GM11168 (cell line): Measurements from ENCODE around the gene VWA8.
"Not testable (repeated sequence)": the region's sequence is repeated elsewhere in the genome, so short reads cannot be mapped to it uniquely, and the experiment has no call there.

ENCODE experiments used
- in situ Hi-C: fragments of 300-500 bp; cut with MboI; formaldehyde crosslinking; loops from one replicate; pipeline ENCODE4 v1.12.0; 2022; ENCODE audit warnings: low sequenced_read_pairs; ENCODE audit not compliant: unreplicated experiment

VWA8 gene

GRCh38 chr13:41931337-41931736 is 29.6 kb downstream of the VWA8 start:
- in situ Hi-C loops = no loop called here

DNA sequence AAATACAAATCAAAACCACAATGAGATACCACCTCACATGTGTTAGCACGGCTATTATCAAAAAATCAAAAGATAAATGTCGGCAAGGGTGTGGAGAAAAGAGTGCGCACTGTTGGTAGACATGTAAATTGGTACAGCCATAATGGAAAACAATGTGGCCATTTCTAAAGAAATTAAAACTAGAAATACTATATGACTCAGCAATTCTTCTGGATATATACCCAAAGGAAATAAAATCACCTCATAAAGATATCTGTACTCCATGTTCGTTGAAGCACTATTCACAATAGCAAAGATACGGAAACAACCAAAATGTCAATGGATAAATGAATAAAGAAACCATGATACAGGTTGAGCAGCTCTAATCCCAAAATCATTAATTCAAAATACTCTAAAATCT is 30.8 kb downstream of the VWA8 start:
- in situ Hi-C loops = no loop called here

GRCh38 chr13:41928323-41928722 is 32.6 kb downstream of the VWA8 start:
- in situ Hi-C loops = loop anchor here (10.0 kb wide), 1 partner anchor 116 kb away; the partner anchor contains the start of gene DGKH

GRCh38 chr13:41925014-41925413 is 35.9 kb downstream of the VWA8 start:
- in situ Hi-C loops = loop anchor here (10.0 kb wide), 1 partner anchor 120 kb away; the partner anchor contains the start of gene DGKH

DNA sequence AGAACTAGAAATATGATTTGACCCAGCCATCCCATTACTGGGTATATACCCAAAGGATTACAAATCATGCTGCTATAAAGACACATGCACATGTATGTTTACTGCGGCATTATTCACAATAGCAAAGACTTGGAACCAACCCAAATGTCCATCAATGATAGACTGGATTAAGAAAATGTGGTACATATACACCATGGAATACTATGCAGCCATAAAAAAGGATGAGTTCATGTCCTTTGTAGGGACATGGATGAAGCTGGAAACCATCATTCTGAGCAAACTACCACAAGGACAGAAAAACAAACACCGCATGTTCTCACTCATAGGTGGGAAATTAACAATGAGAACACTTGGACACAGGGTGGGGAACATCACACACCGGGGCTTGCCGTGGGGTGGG is 38.0 kb downstream of the VWA8 start:
- in situ Hi-C loops = loop anchor here (10.0 kb wide), 1 partner anchor 122 kb away; the partner anchor contains the start of gene DGKH

DNA sequence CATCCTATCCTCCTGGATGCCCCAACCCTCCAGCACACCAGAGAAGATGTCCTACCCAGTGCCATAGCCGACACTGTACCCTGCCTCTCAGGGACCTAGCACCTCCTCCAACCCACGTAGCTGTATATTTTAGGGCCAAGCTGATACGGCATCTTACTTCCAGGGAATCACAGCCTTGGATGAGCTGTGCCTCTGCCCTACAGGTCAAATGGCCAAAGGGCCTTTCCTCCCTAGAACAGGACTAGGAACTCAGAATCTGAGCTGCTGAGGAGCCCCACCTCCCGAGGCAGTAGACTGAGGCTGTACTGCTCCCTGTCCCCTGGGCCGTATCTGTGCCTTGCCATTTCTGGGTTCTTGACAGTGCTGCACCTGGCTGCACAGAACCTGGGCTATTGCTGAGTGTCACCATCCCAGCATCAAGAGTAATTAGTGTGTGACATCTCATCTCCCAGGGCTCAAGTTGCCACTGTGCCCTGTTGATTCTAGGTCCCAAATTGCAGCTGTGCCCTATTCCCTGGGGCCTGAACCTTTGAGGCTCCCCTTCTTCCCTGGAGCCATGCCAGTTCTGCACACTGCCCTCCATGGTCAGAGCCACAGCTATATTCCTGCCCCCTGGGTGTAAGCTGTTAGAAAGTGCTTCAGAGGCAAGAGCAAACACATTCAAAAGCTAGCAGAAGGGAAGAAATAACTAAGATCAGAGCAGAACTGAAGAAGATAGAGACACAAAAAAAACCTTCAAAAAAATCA is 41.0 kb downstream of the VWA8 start:
- in situ Hi-C loops = loop anchor here (10.0 kb wide), 1 partner anchor 125 kb away; the partner anchor contains the start of gene DGKH

DNA sequence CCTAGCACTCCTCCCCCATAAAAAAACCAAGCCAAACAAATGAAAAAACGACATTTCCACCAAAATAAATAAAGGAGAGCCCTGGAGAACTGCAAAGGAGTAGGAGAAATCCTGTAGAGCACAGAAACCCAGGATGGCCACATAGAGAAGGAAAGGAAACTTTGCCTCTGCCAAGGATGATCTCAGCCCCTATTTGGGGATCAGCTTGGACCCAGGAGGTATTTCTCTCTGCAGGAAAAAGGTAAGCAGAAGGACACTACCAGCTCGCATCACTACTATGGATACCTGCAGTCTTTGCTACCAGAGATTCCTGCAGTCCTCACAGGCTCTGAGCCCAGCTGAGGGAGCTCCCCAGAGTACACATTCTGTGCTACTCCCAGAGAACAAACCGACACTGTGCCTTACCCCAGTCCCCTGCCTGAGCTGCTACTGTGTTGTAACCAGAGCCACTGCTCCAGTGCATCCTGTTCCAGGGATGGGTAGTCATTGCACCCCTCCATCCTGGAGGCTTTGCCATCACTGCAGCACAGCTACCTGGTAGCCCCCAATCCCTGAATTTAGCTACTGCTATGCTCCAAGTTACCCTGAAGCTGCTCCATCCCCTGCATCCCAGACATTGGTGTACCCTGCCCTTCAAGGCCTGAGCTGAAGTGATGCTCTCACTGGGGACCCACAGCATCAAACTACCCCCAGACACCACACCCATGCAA is 41.7 kb downstream of the VWA8 start:
- in situ Hi-C loops = no loop called here

DNA sequence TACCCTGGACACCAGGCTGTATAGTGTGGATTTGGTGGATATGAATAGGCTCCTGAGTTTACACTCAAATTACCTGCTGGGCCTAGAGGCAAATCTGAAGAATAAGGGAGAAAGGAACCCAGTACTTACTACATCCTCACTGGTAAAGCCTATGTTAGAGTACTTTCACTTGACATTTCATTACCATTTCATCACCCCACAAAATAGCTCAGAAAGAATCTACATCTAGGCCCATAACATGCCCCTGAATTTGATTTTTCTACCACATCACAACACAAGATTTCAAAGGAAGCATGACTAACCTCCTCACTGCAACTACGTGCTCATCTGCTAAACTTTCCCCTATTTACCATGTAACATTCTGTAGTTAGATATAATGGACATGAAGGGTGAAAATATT is 43.3 kb downstream of the VWA8 start:
- in situ Hi-C loops = no loop called here

DNA sequence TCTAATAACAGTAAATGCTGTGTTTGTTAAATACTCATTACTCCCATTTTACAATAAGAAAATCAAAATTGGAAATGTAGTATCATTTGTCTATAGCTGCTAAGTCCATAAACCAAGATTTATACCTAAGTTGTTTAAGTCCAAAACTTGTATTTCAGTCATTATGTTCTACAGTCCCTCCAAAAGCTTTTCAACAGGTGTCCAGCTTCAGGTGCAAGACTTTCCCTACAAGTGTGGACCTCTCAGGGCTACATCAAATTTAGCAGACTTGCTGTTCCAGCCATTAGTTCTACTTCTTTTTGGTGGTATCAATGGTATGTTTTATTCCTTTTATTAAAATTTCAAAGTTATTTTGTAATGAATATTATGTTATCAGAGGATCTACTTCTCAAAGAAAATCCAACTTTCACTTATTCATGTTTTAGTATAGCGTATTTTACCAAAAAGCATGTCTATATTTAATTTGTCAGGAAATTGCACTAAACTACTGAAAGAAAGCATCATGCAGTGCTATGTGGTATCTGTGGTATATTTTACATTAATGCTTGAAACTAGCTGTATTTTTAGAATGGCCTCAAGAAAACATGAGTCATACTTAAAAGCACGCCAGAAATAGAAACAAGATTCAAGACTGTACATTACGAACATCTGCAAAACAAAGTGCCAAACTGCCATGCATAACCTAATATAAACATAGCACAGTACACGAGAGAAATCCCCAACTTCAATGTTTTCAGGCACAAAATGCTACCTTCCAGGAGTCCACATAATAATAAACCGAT is 44.5 kb downstream of the VWA8 start:
- in situ Hi-C loops = no loop called here

- in situ Hi-C loops = no loop called here
Measured at GRCh38 chr13:41915081-41915480, 45.8 kb downstream of the VWA8 start.

DNA sequence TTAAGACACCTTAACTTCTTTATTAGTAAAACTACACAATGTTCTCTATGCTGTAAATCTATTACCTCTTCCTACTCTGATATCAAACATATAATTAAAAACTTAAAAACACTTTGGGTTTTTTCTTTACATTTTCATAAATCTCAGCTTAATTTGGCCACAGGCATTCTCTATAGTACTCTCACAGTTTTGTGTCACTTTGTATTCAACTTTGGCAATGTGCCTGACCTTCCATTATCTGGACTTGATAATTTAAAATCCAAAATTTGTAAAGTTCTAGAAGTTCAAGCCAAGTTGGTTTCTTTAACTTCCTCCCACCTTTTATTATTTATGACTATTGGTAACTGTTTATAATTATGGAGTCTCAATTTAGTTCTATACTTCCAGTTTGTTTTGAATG is 46.4 kb downstream of the VWA8 start:
- in situ Hi-C loops = no loop called here

- in situ Hi-C loops = loop anchor here (5.0 kb wide), 1 partner anchor 188 kb away; no protein-coding TSS in a partner anchor
Measured at GRCh38 chr13:41909506-41909905, 51.4 kb downstream of the VWA8 start.

GRCh38 chr13:41905600-41906254 is 55.2 kb downstream of the VWA8 start:
- in situ Hi-C loops = loop anchor here (5.0 kb wide), 1 partner anchor 192 kb away; no protein-coding TSS in a partner anchor

DNA sequence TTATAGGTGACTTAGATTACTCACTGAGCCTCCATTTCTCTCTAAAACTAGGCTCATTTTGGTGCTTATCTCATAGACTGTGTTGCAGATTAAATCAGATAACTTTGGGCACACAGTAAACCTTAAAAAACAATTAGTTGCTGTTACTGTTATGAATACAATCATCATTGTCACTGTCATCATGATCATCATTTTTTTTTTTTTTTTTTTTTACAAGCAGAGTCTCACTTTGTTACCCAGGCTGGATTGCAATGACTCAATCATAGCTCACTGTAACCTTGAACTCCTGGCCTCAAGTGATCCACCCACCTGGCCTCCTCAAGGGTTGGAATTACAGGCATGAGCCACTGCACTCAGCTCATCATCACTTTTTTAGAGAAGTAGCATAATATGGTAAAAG is 60.0 kb downstream of the VWA8 start:
- in situ Hi-C loops = no loop called here

- in situ Hi-C loops = not testable (repeated sequence)
Measured at GRCh38 chr13:41898411-41898810, 62.5 kb downstream of the VWA8 start.

GRCh38 chr13:41897126-41897525 is 63.8 kb downstream of the VWA8 start:
- in situ Hi-C loops = no loop called here

GRCh38 chr13:41895478-41895877 is 65.4 kb downstream of the VWA8 start:
- in situ Hi-C loops = no loop called here

DNA sequence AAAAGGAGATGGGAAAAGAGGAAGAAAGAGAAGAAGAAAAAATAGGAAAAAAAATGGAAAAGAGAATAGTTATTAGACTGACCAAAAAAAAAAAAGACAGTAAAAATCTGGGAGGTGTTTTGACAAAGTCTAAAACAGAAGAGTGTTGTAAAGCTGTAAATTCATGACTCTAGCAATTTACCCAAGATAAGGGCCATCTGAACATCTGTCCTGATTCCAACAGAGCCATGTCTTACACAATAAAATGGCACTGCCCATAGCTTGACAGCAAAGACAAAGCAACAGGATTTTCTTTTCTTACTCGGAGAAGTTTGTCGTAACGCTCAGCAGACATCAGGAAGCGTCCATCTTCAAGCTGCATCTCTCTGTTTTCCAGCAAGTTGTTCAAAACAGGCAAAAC is 69.8 kb downstream of the VWA8 start:
- in situ Hi-C loops = no loop called here

GRCh38 chr13:41883147-41883546 is 77.8 kb downstream of the VWA8 start:
- in situ Hi-C loops = no loop called here

GRCh38 chr13:41881890-41882289 is 79.0 kb downstream of the VWA8 start:
- in situ Hi-C loops = not testable (repeated sequence)
